Smooth muscle cell of the brain vasculature (primary cell): Measurements from ENCODE around the gene FAM187B.
"Not testable (repeated sequence)": the region's sequence is repeated elsewhere in the genome, so short reads cannot be mapped to it uniquely, and the experiment has no call there.

Experiments
- DNase-seq: peaks from one replicate; pipeline ENCODE4 v3.0.0-alpha.2; 2012; ENCODE audit warnings: low read depth, low spot score

Gene FAM187B

DNA sequence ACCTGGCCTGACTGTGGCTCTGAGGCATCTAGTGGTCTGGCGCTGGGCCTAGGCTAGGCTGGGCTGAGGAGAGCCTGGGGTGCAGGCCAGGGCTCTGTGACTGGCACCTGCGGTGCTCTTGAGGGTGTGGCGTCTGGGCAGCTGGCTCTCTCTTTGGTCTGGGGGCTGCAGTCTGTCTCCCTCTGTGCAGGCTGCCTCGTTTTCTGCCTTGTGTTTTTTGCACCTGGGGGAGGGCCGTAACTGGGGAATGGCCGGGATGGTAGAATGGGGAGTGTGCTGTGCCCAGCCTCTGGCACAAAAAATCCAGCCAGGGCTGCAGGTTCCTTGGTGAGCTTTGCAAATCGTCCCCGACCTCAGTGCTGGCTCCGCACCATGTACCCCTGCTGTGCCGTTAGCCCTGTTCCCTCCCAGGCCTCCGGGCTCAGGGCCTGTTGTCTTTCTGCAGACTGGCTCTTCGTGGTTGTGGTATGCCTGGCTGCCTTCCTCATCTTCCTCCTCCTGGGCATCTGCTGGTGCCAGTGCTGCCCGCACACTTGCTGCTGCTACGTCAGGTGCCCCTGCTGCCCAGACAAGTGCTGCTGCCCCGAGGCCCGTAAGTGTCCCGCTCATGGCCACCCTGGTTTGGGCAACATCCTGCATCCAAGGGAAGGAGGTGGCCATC is 33.7 kb upstream of the FAM187B start:
- no peak for DNase-seq

DNA sequence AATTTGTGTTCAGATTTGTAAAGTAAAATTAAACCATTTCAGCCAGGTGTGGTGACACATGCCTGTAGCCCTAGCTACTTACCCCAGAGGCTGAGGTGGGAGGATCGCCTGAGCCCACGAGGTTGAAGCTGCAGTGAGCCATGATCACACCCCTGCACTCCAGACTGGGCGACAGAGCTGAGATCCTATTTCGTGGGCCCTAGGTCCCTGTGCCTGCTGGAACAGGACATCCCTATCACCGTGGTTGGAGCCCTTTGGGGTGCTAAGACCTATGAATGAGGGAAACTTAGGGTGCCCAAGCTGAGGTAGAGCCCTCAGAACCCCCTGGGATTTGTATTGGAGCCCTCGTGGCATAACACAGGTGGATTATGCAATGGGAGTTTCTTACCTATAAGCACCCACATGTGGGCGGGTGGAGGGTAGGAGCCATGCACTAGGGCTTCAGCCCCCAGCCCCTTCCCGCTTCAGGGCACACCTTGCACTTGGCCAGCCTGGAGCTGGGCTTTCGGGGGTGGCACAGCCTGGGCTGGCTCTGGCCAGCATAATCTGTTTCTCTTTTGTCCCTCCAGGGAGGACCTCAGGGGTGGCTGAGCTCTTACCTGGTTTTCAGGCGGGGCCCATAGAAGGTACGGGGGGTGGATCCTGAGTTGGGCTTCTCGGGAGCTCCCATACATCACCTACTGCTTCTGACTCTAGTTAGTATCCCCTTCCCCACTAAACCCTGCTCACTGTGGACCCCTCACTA is 33.0 kb upstream of the FAM187B start:
- DNase-seq, result no peak

DNA sequence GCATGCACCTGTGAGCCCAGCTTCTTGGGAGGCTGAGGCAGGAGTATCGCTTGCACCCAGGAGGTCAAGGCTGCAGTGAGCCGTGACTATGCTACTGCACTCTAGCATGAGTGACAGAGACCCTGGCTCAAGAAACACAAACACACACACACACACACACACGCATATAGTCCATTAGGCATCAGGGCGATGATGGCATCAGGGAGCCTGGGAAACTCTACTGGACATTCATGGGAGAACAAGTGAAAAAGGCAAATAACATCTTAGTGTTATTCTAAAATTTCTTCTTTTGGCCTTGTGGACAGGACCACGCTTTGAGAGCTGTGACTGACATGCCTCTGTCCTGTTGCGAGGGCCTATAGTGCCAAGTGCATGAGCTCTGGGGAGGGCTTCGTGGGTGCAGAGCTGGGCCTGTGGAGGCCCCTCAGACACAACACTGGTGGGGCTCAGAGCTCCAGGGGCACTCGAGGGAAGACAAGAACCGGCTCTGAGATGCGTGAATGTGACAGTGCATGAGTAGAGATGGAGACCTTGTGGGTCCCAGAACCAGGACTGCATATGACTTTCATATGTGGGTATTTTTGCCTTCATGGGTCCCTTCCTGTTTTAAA is 32.3 kb upstream of the FAM187B start:
- no peak for DNase-seq

- no peak for DNase-seq
Observed at GRCh38 chr19:35257113-35257461, 28.5 kb upstream of the FAM187B start.

DNA sequence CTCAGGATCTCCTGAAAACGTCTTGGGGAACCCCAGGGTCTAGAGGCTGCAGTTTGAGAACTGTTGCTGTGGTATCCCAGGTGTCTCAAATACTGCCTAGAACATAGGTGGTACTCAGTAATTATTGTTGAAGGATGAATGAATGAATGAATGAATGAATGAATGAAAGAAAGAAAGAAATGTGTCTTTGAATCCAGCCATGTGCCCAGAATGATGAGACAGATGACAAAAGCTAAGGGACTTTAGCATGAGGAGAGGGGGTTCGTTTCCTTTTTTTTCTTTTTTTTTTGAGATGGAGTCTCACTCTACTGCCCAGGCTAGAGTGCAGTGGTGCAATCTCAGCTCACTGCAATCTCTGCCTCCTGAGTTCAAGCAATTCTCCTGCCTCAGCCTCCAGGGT is 28.0 kb upstream of the FAM187B start:
- DNase-seq, result no peak

GRCh38 chr19:35254341-35255297 is 26.1 kb upstream of the FAM187B start:
- DNase-seq, result no peak

DNA sequence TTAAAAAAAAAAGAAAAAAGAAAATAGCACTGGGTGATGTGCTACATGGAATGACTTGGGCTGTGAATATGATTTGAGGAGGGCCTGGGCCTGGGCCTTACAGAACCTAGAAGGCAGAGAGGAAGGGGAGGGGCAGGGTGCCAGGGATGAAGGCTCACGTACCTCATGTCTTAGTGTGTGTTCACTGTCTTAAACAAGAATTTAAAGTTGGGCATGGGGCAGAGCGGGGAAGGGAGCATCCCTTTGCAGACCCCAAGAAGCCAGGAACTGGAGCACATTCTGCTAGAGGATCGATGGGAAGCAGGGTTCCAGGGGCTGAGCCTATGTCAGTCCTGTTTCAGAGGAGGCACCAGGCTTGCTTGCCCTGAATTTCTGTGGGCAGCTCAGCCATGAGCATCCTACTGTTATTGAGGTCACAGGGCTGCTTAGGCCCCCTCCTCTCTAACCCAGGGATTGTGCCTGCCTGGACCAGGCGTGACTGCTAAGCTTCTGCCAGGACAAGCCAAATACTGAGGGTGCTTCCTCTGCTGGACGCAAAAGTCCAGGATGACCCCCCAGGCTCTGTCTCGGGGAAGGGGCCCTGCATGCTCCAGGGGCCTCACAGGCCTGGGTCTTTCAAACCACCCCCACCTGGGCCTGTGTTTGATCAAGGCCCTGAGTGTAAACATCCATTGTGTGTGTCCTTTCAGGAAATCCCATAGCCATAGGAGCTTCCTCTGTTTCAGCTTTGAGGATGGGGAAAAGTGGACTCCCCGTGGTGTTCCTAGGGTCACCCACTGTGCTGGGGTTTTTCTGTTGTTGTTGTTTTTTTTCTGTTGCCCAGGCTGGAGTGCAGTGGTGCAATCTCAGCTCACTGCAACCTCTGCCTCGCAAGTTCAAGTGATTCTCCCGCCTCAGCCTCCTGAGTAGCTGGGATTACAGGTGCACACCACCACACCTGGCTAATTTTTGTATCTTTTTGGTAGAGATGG is 25.1 kb upstream of the FAM187B start:
- peak; percentile 55 for DNase-seq

DNA sequence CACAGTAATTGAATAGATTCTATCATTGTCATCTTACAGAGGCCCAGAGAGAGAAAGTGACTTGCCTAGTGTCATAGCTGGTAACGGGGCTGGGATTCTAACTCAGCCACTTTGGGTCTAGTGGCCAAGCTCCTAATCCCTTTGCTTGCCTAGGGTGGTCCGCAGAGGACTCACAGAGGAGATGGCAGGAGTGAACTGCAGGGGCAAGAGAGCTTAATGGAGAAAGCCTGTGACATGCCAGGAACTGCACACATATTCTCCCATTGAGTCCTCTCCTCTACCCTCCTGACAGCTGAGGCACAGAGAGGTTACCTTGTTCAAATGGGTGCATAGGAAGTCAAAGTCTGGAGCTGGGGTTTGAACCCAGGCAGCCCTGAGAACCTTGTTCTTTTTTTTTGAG is 22.9 kb upstream of the FAM187B start:
- no peak for DNase-seq

DNA sequence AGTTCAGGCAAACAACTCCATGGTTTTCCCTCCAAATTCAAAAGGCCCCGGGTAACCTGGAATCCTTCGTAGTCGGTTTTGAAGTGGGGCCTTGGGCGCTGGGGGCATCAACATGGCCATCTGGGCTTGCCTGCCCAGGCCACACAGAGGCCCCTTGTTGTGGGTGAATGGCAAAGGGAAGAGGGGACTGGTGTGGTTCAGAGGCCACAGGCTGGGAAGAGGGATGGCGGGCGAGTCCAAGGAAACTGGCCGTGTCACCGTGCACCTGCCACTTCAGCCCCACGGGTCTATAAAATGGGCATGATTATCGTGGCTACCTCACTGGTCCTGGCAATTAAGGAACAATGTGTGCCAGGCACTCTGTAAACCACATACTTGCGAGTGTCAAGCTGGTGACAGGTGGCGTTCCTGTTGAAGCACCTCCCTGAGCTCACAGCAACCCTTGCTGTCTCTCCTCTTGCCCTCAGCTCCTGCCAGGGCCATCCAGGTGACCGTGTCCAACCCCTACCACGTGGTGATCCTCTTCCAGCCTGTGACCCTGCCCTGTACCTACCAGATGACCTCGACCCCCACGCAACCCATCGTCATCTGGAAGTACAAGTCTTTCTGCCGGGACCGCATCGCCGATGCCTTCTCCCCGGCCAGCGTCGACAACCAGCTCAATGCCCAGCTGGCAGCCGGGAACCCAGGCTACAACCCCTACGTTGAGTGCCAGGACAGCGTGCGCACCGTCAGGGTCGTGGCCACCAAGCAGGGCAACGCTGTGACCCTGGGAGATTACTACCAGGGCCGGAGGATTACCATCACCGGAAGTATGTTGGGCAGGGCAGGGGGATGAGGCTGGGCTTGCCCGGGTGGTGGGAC is 21.5 kb upstream of the FAM187B start:
- no peak for DNase-seq

DNA sequence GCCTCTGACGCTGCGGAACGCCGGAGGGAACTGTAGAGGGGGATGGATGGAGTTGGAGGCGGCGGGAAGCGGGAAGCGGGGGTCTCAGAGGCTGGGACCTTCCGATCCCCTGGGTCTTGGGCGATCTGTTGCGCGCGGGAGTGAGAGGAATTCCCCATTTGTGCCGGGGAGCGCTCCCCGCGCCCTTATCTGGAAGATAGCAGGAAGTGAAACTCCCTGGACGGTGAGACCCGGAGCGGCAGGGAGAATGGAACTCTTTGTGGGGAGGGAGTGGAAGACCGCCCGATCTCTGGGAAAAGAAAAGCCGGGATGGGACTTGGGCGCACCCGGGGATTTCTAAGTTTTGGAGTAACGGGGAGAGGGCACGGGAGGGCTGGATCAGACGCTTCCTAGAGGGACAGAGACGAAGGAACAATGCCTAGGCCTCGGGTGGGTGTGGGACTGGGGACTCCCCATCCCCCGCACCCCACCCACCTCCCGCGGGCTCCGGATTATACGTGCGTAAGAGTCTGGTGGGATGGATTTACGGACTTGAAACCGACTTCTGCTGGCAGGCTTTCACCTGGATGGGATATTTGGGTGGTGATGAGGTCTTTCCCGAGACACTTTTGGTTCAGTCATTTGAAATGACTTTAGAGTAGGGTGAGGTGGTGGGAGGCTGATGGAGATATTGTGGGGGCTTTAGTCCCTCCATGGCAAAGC is 20.8 kb upstream of the FAM187B start:
- no peak for DNase-seq

DNA sequence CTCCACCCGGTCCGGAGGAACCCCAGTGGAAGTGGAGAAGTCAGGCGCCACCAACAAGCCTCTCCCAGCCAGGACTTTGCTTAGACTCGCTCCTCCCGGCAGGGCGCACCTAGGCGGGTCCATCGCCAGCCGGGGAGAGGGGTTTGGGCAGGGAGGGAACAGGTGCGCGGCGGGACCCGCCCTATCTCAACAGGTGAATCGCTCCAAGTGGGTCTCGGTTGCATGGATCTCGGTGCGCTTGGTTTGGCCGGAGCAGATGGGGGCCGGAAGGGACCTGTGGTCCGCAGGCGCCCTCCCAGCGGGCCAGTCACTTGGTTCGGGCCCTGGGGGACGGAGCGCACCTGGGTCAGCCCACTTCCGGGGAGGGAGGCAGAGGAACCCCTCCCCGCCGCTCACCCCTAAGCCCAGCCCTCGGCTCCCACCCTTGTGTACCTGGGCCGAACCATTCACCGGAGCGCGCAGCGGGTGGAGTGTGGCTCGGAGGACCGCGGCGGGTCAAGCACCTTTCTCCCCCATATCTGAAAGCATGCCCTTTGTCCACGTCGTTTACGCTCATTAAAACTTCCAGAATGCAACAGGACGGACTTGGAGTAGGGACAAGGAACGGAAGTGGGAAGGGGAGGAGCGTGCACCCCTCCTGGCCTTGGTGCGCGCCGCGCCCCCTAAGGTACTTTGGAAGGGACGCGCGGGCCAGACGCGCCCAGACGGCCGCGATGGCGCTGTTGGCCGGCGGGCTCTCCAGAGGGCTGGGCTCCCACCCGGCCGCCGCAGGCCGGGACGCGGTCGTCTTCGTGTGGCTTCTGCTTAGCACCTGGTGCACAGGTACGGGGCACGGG is 20.0 kb upstream of the FAM187B start, which contains the start of gene LSR:
TSS of gene LSR (plus strand) at position 693 of the 836 bp plus-strand sequence. CDS start at position 714, 21 bp downstream.
- DNase-seq, result no peak

GRCh38 chr19:35247526-35248309 is 19.2 kb upstream of the FAM187B start:
- DNase-seq, result no peak

DNA sequence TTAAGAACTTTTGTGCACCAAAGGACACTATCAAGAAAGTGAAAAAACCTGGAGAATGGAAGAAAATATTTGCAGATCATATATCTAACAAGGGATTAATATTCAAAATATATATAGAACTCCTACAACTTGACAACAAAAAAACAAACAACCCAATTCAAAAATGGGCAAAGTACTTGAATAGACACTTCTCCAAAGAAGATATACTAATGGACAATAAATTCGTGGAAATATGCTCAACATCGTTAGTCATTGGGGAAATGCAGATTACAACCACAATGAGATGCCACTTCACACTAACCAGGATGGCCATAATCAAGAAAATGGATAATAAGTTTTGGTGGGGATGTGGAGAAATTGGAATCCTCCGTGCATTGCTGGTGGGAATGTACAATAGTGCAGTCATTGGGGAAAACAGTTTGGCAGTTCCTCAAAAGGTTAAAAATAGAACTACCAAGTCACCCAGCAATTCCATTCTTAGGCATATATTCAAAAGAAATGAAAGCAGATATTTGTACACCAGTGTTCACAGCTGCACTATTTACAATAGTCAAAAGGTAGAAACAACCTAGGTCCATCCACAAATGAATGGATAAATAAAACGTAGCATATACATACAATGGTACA is 18.0 kb upstream of the FAM187B start:
- DNase-seq, result no peak

DNA sequence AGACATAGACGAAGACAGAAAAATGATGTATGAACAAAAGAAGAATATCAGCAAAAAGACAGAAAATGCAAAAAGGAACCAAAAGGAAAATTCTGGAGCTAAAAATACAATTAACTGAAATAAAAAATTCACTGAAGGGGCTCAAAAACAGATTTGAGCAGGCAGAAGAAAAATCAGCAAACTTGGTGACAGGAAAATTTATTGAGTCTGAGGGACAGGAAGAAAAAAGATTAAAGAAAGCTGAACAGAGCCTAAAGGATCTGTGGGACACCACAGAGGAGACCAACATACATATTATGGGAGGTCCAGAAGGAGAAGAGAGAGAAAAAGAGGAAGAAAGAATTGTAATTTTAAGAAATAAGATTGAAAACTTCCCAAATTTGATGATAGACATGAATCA is 12.9 kb upstream of the FAM187B start:
- no peak for DNase-seq

- no peak for DNase-seq
Observed at GRCh38 chr19:35240327-35240726, 11.8 kb upstream of the FAM187B start.

- DNase-seq, result not testable (repeated sequence)
Observed at GRCh38 chr19:35239597-35239996, 11.1 kb upstream of the FAM187B start.
